Measurements from ENCODE around the gene RFX8.

Gene RFX8

GRCh38 chr2:101400506-101401325 is 74.2 kb downstream of the RFX8 start:
- peaks cover 43% of the 10 kb centered on the region for H3K4me1 ChIP-seq (ENCODE audit: control insufficient read depth, low read length)
- no peak for TF ChIP-seq EZH2phosphoT487 (IDR thresholded peaks at IDR 0.05; ENCODE audit: borderline replicate concordance, low read length)
- TF ChIP-seq, protein P1, sequence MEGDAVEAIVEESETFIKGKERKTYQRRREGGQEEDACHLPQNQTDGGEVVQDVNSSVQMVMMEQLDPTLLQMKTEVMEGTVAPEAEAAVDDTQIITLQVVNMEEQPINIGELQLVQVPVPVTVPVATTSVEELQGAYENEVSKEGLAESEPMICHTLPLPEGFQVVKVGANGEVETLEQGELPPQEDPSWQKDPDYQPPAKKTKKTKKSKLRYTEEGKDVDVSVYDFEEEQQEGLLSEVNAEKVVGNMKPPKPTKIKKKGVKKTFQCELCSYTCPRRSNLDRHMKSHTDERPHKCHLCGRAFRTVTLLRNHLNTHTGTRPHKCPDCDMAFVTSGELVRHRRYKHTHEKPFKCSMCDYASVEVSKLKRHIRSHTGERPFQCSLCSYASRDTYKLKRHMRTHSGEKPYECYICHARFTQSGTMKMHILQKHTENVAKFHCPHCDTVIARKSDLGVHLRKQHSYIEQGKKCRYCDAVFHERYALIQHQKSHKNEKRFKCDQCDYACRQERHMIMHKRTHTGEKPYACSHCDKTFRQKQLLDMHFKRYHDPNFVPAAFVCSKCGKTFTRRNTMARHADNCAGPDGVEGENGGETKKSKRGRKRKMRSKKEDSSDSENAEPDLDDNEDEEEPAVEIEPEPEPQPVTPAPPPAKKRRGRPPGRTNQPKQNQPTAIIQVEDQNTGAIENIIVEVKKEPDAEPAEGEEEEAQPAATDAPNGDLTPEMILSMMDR (IDR thresholded peaks at IDR 0.05; ENCODE audit: low read depth, low read length, poor library complexity, severe bottlenecking) = no peak

GRCh38 chr2:101400048-101400447 is 74.9 kb downstream of the RFX8 start:
- peaks cover 37% of the 10 kb centered on the region for H3K4me1 ChIP-seq (ENCODE audit: control insufficient read depth, low read length)
- H4K20me1 ChIP-seq (ENCODE audit: control insufficient read depth, insufficient read depth, low read depth, low read length) = no peaks in the 10 kb centered on the region
- no peaks in the 10 kb centered on the region for H3K9me3 ChIP-seq (ENCODE audit: control insufficient read depth, insufficient read depth, low read length)
- peaks cover 28% of the 10 kb centered on the region for H3K27me3 ChIP-seq (ENCODE audit: control insufficient read depth, low read length)
- H3K4me3 ChIP-seq (ENCODE audit: low read length) = 0 out of 2 replicates have a peak overlapping the region, but pooled peaks have one; percentile 23
- no peaks in the 10 kb centered on the region for H3K79me2 ChIP-seq (ENCODE audit: control insufficient read depth, low read length)
- 0 out of 2 replicates have a peak overlapping the region, but pooled peaks have one; percentile 2 for H3K27ac ChIP-seq (ENCODE audit: low read depth, low read length)
- H3K4me2 ChIP-seq (ENCODE audit: low read length) = peak overlapping the region; percentile 23
- TF ChIP-seq, protein P1 (IDR thresholded peaks at IDR 0.05; ENCODE audit: low read depth, low read length, poor library complexity, severe bottlenecking) = no peak
- TF ChIP-seq EZH2phosphoT487 (IDR thresholded peaks at IDR 0.05; ENCODE audit: borderline replicate concordance, low read length) = no peak
- no peaks in the 10 kb centered on the region for H3K9me2 ChIP-seq (replicated peaks; ENCODE audit: control insufficient read depth, low read length)
- no peaks in the 10 kb centered on the region for H3K36me3 ChIP-seq (ENCODE audit: control insufficient read depth, low read length)
- H3F3A ChIP-seq (ENCODE audit: control insufficient read depth, insufficient read depth) = no peaks in the 10 kb centered on the region

More at GRCh38 chr2:101400506-101401325, 74.2 kb downstream of the RFX8 start:
- H3K27ac ChIP-seq (ENCODE audit: low read depth, low read length) = peak overlapping the region; percentile 2; the same call in 1 of the 2 replicates
- H4K20me1 ChIP-seq (ENCODE audit: control insufficient read depth, insufficient read depth, low read depth, low read length) = no peaks in the 10 kb centered on the region
- no peaks in the 10 kb centered on the region for H3K79me2 ChIP-seq (ENCODE audit: control insufficient read depth, low read length)
- no peaks in the 10 kb centered on the region for H3K36me3 ChIP-seq (ENCODE audit: control insufficient read depth, low read length)
- H3K4me2 ChIP-seq (ENCODE audit: low read length) = peak overlapping the region; percentile 23
- H3K9me3 ChIP-seq (ENCODE audit: control insufficient read depth, insufficient read depth, low read length) = no peaks in the 10 kb centered on the region
- no peaks in the 10 kb centered on the region for H3K9me2 ChIP-seq (replicated peaks; ENCODE audit: control insufficient read depth, low read length)
- no peak overlapping the region for H3K4me3 ChIP-seq (ENCODE audit: low read length)
- H3K27me3 ChIP-seq (ENCODE audit: control insufficient read depth, low read length) = peaks cover 28% of the 10 kb centered on the region
- no peaks in the 10 kb centered on the region for H3F3A ChIP-seq (ENCODE audit: control insufficient read depth, insufficient read depth)

GRCh38 chr2:101399021-101399799 is 75.7 kb downstream of the RFX8 start:
- H3K4me1 ChIP-seq (ENCODE audit: control insufficient read depth, low read length) = peaks cover 34% of the 10 kb centered on the region
- H4K20me1 ChIP-seq (ENCODE audit: control insufficient read depth, insufficient read depth, low read depth, low read length) = no peaks in the 10 kb centered on the region
- TF ChIP-seq EZH2phosphoT487 (IDR thresholded peaks at IDR 0.05; ENCODE audit: borderline replicate concordance, low read length) = no peak
- TF ChIP-seq, protein P1 (IDR thresholded peaks at IDR 0.05; ENCODE audit: low read depth, low read length, poor library complexity, severe bottlenecking) = no peak
- H3K9me3 ChIP-seq (ENCODE audit: control insufficient read depth, insufficient read depth, low read length) = no peaks in the 10 kb centered on the region
- H3K27ac ChIP-seq (ENCODE audit: low read depth, low read length) = no peak overlapping the region
- no peaks in the 10 kb centered on the region for H3F3A ChIP-seq (ENCODE audit: control insufficient read depth, insufficient read depth)
- peaks cover 28% of the 10 kb centered on the region for H3K27me3 ChIP-seq (ENCODE audit: control insufficient read depth, low read length)
- H3K79me2 ChIP-seq (ENCODE audit: control insufficient read depth, low read length) = no peaks in the 10 kb centered on the region
- no peaks in the 10 kb centered on the region for H3K36me3 ChIP-seq (ENCODE audit: control insufficient read depth, low read length)
- H3K4me2 ChIP-seq (ENCODE audit: low read length) = peak overlapping the region; percentile 23
- H3K4me3 ChIP-seq (ENCODE audit: low read length) = peak overlapping the region; percentile 23; the same call in 1 of the 2 replicates
- H3K9me2 ChIP-seq (replicated peaks; ENCODE audit: control insufficient read depth, low read length) = no peaks in the 10 kb centered on the region

Data from DOHH2 (cell line).